Activated T-cell treated with anti-CD3 and anti-CD28 coated beads for 4 hours (primary cell): Measurements from ENCODE around the gene ULK1.
A peak's percentile ranks its signal among the peaks of the same experiment; 100 is the strongest.

Experiments
- DNase-seq: peaks from one replicate; pipeline ENCODE4 v3.0.0-alpha.2; 2020

Gene ULK1

DNA sequence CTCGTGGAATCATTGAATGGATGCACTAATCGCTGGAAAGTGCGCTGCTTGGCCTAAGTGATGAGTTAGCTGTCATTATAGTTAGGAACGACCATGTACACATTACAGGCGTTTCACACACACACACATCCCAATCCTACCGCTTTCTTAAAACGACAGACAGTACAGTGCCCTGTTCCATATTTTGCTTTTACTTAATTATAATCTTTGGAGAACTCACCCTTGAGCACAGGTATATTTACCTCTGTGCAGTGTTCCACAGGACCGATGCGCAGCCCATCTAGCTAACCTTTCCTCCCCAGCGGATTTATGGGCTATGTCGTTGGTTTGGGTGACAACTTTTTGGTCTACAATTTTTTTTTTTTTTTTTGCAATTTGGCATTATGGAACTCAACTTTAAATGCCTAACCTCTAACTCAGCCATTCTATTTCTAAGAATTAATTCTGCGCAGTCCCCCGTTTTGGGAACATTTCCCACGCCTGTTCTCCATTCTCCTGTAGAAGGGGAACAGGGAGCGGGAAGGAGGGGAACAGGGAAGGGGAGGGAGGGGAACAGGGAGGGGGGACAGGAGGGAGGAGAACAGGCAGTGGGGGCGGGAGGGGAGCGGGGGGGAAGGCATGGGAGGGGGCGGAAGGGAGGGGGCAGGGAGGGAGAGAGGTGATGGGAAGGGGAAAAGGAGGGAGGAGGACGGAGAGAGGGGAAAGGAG lies 663 bp upstream of the ULK1 start:
- DNase-seq: no peak

GRCh38 chr12:131894981-131895639 lies 688 bp downstream of the ULK1 start:
- DNase-seq: no peak

DNA sequence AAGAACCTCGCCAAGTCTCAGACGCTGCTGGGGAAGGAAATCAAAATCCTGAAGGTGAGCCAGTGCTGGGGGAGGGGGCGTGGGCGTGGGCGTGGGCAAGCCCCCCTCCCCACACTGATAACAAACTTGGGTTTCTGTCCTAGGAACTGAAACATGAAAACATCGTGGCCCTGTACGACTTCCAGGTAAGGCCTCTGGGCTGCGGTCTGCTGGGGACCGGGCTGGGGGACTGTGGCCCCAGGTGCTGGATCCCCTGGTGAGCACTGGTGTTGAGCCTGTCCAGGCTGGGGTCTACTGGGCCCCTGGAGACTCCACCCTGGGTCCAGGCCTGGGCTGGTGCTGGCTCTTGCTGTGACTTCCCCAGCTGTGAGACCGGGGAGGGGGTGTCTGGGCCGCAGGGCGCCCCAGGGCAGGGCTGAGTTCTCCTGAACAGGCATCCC lies 1.2 kb downstream of the ULK1 start:
- no peak for DNase-seq

- peak; percentile 34 for DNase-seq
These were observed 1.8 kb downstream of the ULK1 start for GRCh38 chr12:131896080-131896810.

GRCh38 chr12:131896811-131897270 lies 2.4 kb downstream of the ULK1 start:
- DNase-seq: no peak

DNA sequence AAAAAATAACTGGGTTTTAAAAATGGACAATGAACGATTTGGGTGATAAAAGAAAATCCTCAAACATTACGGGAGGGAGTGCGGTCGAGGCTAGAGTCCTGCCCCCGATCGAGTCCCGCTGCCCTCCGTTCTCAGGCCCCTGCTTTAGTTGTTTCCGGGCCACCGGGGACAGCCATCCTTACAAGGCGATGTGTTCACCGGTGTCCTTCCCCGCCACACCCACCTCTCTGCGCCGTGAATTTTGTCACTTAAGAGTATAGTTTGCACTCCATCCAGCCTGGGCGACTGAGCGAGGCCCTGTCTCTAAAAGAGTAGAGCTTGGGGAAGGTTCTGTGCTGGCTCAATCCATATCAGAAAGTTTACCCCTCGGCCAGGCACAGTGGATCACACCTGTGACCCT lies 2.9 kb downstream of the ULK1 start:
- DNase-seq: no peak

DNA sequence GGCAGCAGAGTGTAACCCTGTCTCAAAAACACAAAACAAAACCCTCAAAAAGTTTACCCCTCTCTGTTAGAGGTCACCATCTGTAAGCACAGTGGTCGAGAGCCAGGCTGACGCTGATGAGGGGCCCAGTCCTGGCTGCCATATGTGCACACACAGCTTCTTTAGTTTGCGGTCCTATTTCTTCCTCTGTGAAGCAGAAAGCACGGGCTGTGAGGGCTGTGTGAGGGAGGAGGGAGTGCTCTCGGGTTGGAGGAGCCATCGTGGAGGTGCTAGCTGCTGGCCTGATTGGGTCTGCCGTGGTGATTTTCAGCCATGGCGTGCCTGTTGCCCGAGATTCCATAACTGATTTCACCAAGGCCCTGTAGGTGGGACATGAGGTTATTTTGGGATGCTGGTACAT lies 3.5 kb downstream of the ULK1 start:
- no peak for DNase-seq

DNA sequence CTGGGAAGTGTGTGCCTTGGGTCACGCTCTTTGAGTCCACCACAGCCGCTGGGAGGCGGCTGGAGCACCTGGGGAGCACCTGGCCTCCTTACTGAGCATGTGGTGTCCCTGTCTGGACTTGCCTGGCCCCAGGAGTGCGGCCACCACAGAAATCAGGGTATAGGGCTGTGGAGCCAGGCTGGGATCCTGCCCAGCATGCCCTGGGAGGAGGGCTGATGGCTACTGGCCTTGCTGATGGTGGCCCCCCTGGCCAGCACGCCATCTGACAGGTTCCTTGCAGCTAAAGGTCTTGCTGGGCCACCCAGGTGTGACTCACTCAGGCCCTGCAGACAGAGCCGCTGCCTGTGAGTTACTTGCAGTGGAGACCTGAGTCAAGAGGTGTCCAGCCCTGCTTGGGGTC lies 6.0 kb downstream of the ULK1 start:
- DNase-seq: no peak

GRCh38 chr12:131901431-131902331 lies 7.3 kb downstream of the ULK1 start:
- DNase-seq: no peak

DNA sequence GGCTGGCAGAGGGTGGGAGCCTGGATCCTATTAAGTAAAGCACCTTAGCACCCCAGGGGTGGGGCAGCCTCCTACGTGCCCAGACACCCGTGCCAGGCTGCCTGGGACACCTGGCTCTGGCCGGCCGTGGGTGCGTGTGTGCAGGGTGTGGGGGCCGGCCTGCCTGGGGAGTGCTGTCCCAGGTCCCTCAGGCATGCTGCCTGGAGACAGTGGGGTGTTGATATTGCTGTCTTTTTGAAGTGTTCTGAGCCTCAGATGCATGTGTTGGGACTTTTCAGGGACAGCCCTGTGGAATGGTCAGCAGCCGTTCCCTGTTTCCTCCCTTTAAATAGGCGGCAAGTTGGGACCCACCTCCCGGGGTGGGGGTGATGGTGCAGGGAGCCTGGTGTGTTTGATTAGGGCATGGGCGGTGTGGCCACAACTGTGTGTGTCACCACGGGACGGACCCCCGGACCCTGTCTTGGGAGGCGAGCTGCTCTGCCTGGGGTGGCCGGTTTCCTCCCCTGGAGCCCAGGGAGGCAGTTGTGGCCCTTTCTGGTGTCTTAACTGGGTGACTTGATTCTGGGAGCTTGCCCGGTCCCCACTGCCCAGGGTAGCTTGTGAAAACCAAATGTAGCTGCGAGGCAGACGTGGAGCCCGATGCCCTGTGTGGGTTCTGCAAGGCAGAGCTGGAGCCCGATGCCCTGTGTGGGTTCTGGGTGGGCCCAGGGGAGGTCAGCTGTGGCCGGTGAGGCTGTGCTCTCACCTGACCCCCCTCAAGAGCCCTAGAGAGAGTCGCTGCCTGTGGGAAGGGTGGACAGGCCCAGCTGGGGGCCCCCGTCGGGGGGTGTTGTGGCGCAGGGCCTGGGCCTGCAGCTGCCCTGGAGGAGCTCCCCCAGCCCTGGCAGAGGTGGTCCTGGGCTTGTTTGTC lies 8.2 kb downstream of the ULK1 start:
- DNase-seq: no peak

DNA sequence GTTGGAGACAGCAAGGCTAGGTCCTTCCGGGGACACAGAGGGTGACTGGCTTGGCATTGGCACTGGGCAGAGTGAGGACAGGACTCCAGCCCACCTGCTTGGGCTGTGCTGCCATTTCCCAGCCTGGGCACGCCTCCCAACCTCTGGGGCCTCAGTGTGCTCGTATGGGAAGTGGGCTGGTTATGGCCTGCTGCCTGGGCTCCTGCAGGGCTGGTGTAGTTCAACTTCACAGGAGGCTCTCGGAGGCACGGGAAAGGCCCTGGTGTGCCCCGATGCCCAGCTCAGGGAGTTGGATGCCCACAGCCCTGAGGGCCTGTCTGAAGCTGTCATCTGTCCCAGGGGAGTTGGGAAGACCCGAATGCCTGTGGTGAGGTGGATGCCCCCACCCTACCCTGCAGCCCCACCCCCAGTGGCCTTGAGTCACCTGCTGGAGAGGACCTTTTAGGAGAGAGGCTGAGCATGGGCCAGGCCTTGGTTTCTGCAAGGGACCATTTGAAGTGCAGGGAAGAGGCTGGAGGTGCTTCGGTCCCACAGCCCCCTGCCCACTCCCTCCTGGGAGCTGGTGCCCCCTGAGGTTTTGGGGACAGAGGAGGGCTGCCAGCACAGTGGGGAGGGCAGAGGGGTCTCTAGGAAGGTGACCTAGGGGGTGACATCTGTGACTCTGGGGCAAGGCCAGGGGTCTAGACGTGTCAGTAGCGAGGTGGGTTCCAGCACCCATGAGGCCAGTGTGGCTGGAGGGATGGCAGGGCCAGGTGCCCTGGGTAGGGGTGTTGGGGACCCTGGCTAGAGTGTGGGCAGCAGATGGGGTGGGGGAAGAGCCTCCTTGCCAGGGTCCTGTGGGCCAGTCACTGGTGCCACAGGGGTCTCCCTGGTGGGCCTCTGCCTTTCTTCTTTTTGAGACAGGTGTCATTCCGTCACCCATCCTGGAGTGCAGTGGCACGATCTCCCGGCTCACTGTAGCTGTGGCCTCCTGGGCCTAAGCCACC lies 9.1 kb downstream of the ULK1 start:
- no peak for DNase-seq

DNA sequence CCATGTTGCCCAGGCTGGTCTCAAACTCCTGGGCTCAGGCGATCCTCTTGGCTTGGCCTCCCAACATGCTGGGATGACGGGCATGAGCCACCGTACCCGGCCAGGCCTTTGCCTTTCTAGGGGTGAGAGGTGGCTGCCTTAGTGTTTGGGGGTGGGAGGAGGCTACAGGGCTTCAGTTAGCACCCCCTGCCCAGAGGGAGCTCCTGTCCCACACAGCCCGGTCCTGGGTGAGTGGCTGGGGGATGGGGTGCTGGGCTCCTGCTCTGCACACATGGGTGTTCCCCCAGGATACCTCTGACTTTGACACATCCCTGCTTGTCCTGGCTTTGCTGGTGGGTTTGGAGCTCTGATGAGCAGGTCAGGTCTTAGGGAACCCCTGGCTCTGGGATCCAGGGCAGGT lies 9.9 kb downstream of the ULK1 start:
- no peak for DNase-seq

DNA sequence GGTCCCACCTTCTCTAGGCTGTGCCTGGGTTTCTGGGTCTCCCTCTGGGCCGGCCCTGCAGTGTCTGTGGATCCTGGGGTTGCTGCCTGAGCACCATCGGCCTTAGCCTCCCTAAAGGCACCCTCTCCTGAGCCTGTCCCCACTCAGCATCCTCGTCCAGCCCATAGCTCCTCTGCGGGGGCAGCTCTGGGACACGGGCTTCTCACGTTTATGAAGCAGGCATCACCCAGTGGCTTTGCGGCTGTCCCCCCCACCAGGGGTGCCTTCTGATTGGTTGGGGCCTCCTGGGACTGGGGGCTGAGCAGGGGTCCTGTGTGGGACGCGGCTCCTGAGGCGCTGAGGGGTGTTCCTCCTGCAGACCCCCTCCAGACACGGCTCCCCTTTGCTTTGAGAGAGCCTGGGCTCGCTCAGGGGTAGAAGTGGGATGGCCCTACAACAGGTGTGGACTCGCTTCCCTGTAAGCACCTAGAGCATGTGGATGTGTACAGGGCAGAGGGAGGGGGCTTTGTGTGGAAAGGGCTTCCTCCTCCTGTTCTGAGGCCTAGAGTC lies 10.7 kb downstream of the ULK1 start:
- no peak for DNase-seq

GRCh38 chr12:131905630-131906091 lies 11.2 kb downstream of the ULK1 start:
- DNase-seq: no peak

- DNase-seq: no peak
These were observed 13.1 kb downstream of the ULK1 start for GRCh38 chr12:131907379-131908091.

- DNase-seq: no peak
These were observed 14.0 kb downstream of the ULK1 start for GRCh38 chr12:131908092-131909080.

DNA sequence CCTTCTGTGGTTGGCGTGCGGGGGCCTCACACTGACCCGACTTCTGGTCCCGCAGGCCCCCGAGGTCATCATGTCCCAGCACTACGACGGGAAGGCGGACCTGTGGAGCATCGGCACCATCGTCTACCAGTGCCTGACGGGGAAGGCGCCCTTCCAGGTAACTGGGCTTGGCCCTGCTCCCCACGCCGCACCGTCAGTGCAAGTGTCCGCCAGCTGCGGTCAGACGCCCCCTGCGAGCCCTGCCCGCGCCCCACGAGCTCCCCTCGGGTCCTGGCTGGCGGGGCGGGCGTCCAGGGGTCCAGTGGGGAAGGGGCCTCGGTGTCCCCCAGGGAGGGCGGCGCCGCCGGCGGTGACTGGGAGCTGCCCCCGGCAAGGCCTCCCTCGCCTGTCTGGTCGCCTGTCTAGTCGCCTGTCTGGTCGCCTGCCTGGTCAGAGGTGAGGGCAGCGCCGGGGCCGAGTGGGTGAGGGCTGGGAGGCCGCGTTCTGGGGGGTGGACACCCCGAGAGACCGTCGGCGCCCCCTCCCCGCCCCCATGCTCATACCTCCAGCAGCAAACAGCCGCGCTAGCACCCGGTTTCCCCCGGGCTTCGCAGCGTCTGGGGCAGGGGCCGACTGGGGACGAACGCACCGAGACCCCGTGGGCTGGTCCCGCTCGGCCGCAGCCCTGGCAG lies 14.8 kb downstream of the ULK1 start:
- no peak for DNase-seq
